Measurements from ENCODE around the gene TTL.
"Not testable (repeated sequence)": the region's sequence is repeated elsewhere in the genome, so short reads cannot be mapped to it uniquely, and the experiment has no call there.

Gene TTL

GRCh38 chr2:112524276-112524675 lies 42.3 kb downstream of the TTL start:
- not testable (repeated sequence) for DNase-seq

DNA sequence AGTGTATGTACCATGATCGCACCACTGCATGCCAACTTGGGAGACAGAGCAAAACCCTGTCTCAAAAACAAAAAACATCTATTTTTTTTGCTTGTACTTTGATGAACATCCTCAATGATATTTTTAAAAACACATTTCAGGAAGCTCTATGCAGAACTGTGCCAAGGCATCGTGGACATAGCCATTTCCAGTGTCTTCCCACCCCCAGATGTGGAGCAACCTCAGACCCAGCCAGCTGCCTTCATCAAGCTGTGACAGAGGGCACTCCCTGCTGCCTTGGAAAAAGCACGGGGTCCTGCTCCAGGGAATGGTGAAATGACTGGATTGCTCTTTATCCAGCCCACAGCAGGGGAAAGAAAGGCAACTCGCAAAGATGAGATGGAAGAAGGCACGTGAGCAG lies 46.6 kb downstream of the TTL start:
- no peak for DNase-seq

DNA sequence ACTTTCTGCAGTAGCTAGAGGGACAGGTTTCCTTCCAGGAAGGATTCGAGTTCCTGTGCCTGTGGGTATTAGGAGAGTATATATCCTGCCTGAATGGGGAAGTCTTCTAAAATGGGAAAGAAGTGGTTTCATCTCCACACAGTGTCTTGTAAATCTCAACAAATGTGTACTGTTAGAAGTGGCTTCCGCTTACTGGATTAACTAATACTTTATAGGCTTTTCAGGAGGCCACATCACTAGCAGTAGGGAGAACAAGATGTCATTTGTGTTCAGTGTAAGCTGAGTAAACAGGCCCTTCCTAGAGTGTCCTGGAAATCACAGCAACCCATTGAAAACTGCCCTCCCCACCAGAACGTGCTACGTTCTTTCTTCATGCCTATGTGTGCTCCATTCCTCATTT lies 47.8 kb downstream of the TTL start:
- no peak for DNase-seq

DNA sequence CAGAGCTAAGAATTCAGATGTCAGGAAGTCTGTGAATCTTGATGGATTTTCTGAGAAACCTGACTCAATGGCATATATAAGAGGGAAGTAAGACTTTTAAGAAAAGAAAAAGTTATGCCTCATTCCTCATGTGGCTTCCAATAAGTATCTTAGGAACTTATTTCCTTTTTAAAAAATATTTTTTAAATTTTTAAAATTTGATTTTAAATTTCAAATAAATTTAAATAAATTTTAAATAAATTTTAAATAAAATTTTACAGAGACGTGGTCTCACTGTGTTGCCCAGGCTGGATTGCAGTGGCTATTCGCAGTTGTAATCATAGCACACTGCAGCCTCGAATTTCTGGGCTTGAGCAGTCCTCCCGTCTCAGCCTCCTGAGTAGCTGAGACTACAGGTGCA lies 48.8 kb downstream of the TTL start:
- no peak for DNase-seq

GRCh38 chr2:112534826-112535225 lies 52.9 kb downstream of the TTL start:
- no peak for DNase-seq

DNA sequence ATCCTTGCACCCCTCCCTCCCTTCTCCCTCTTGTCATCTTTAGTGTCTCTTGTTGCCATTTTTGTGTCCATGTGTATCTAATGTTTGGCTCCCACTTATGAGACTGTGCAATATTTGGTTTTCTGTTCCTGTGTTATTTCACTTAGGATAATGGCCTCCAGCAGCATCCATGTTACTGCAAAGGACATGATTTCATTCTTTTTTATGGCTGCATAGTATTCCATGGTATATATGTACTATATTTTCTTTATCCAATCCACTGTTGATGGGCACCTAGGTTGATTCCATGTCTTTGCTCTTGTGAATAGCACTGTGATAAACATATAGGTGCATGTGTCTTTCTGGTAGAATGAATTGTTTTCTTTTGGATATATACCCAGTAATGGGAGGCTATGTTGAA lies 54.7 kb downstream of the TTL start:
- DNase-seq, result not testable (repeated sequence)

GRCh38 chr2:112539306-112539705 lies 57.4 kb downstream of the TTL start:
- no peak for DNase-seq

DNA sequence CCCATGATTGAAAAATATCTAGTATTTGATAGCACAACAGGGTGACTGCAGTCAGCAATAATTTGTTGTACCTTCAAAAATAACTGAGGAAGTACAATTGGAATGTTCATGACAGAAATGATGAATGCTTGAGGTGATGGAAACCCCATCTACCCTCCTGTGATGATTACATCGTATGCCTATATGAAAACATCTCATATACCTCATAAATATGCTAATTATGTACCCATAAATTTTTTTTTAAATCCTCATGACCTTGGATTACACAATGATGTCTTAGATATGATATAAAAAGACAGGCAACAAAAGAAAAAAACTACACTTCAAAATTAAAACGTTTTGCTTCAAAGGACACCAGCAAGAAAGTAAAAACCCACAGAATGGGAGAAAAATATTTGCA lies 59.0 kb downstream of the TTL start:
- DNase-seq, result no peak

DNA sequence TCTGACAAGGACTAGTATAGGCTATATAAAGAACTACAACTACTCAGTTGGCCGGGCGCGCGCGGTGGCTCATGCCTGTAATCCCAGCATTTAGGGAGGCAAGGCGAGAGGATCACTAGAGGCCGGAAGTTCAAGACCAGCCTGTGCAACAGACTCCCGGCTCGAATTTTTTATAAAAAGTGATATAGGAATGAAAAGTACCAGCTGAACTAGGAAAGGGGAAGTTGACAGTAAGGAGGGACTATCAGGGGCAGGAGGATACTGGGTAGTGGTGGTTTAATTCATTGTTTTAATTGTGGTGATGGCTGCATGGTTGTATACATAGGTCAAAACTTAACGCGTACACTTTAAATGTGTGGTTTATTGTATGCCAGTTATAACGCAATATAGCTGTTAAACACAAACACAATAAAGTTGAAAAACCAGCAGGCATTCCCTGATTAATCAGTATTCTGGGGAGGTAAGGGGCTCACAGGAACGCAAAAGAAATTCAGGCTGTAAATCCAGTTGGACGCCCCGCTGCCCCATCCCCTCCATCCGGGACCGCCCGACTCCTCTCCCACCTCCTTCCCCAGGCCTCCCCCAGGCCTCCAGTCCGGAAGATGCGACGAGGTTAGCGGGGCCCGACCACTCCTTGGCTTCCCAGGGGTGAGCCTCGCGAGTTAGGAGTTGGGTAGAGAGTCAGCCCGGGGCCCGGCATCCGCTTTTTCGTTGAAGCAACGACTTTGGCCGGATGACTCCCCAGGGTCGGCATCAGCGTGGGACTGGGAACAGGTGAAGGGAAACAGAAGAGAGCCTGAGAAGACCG lies 59.6 kb downstream of the TTL start:
- DNase-seq, result no peak

DNA sequence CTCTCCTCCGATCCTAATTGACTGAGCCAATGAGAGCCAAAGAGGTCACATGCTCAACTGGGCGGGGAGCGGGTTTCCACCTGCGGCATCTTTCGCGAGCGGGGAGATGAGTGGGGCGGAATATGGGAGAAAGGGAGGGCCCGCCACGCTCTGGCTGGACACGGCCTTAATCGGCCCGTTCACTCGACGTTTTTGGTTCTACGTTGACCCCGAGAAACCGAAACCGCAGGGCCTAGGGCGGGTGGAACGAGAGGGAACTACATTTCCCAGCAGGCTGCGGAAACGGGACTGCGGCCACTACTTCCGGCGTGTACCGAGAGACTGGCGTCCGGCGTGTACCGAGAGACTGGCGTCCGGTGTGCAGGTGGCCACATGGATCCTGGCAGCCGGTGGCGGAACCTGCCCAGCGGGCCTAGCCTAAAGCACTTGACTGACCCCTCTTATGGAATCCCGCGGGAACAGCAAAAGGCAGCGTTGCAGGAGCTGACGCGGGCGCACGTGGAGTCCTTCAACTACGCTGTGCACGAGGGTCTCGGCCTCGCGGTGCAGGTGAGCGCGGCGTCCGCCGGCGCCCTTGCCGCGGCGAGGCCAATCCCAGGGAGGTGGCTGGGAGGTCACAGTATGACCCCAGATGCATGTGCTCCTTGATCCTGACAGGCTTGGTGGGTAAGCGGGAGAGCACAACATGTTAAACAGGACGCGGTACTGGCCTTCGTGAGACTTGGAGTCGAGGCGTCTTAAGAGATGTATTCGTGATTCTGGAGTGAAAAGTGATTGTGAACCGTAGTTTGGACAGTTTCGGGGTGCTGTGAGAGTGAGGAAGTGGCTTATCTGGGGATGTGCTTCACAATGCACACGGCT lies 60.4 kb downstream of the TTL start, which contains the start of gene POLR1B:
TSS of gene POLR1B (plus strand) at position 343 of the 861 bp plus-strand sequence. CDS start at position 373, 30 bp downstream.
- peak; percentile 87 for DNase-seq

DNA sequence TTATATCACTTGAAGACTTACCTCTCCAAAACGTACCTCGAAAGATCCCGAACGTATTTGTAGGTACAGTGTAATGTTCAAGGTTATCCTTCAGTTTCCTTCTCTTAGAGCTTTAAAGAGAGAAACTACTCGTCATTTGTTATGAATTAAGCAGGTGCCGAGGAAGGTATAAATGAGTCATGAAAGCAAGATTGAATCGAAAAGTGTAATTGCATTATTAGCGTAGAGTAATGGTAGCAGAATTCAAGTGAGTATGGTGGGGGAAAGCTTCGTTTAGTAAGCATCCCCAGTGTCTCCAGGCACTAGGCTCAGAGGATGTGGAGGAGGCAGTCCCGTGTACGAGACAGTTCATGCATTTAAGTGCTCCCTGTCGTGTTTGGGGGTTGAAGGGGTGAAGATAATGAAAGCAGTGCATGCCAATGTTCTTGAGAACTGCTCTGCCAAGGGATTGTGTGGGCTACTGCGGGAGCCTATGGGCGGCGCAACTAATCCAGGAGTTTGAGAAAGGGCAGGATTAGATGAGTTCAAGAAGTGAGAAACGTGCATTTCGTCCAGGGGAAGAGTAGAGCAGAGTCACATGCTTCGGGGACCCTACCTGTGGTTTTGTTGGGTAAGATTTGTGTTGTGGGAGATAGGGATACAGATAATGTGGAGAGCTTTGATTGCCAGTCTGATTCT lies 61.2 kb downstream of the TTL start:
- peak; percentile 28 for DNase-seq

DNA sequence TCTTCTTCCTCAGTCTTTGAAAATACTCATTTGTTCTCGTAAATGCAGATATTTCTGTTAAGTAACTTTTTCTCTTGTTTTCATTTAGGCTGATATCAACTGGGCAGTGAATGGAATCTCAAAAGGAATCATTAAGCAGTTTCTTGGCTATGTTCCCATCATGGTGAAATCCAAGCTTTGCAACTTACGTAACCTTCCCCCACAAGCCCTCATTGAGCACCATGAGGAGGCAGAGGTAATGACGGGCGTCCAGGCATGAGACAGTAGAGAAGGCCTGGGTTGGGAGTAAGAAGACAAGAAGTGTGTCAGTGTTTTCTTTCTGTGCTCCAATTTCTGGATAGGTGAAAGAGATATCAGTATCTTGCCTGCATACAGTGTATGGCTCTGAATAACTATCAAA lies 65.4 kb downstream of the TTL start:
- no peak for DNase-seq

DNA sequence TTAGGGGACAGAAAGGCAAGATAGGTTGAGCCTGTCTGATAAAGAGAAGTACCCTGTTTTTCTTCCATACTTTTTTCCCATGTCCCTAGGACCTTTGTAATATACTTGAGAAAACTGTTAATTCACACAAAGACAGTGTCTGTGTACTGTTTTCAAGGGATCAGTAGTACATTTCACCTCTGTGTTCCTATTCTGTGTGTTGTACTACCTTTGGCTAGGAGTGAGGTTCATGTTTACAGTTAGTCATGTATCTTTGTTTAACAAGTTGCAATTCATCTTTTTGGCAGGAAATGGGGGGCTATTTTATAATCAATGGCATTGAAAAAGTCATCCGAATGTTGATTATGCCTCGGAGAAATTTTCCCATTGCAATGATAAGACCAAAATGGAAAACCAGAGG lies 67.0 kb downstream of the TTL start:
- DNase-seq, result no peak

- DNase-seq, result peak; percentile 47
Measured at GRCh38 chr2:112566104-112566503, 84.1 kb downstream of the TTL start.

DNA sequence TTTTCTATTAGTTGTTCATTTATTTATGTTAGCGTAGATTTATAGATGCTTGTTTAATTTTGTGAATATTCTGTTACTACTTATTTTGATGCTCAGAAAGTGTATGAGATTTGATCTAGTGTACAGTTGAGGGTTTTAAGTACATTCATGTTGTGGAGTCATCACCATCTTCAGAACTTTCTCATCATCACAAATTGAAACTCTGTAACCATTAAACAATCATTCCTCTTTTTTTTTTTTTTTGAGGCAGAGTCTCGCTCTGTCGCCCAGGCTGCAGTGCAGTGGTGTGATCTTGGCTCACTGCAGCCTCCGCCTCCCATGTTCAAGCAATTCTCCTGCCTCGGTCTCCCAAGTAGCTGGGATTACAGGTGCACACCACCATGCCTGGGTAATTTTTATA lies 84.6 kb downstream of the TTL start:
- DNase-seq, result not testable (repeated sequence)

- no peak for DNase-seq
Measured at GRCh38 chr2:112572005-112572404, 90.0 kb downstream of the TTL start.

DNA sequence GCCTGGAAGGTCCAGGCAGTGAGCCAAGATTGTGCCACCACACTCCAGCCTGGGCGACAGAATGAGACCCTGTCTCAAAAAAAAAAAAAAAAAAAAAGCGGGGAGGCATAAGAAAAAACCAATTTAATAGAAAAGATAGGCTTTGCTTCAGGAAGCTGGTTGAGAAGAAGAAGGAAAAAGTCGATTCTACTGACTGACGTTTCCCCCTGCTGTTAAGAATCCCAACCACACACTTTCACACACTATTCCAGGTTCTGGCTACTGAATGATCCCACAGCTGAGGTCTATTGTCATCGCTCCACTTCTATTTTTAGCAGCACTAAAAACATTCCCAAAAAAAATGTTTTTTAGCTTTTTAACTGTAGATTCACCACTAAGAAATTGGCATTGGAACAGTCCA lies 95.8 kb downstream of the TTL start:
- no peak for DNase-seq

DNA sequence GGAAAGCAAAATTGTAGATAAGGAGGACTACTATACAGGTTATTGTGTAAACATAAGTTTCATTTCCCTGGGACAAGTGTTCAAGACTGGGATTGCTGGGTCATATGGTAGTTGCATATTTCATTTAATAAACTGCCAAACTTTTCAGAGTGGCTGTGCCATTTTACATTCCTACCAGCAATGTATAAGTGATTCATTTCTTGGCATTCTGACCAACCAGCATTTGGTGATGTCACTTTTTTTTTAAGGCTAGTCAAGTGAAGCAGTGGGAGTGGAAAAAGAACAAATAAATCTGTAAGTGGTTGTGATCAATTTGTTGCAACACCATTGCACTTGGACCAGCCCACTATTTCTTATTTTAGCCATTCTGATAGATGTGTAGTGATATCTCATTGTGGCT lies 97.3 kb downstream of the TTL start:
- no peak for DNase-seq

DNA sequence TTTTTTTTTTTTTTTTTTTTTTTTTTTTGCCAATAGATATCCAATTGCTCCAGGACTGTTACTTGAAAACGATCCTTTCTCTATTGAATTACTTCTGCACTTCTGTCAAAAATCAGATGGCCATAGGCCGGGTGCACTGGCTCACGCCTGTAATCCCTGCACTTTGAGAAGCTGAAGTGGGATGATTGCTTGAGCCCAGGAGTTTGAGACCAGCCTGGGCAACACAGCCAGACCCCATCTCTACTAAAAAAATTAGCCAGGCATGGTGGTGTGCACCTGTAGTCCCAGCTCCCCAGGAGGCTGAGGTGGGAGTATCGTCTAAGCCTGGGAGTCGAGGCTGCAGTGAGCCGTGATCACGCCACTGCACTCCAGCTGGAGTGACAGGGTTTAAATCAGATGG lies 98.1 kb downstream of the TTL start:
- DNase-seq, result no peak

DNA sequence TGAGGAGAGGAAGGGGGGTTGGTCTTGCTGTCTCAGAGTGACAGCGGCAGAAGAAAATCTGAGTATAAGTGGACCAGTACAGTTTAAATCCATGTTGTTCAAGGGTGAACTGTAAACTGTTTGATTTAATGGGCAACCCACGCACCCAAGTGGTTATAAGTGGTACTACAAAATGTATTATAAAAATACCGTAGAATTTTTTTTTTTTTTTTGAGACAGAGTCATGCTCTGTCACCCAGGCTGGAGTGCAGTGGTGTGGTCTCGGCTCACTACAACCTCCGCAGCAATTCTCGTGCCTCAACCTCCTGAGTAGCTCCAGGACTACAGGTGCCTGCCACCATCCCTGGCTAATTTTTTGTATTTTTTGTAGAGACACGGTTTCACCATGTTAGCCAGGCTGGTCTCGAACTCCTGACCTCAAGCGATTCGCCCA lies 100.4 kb downstream of the TTL start:
- peak; percentile 70 for DNase-seq

DNA sequence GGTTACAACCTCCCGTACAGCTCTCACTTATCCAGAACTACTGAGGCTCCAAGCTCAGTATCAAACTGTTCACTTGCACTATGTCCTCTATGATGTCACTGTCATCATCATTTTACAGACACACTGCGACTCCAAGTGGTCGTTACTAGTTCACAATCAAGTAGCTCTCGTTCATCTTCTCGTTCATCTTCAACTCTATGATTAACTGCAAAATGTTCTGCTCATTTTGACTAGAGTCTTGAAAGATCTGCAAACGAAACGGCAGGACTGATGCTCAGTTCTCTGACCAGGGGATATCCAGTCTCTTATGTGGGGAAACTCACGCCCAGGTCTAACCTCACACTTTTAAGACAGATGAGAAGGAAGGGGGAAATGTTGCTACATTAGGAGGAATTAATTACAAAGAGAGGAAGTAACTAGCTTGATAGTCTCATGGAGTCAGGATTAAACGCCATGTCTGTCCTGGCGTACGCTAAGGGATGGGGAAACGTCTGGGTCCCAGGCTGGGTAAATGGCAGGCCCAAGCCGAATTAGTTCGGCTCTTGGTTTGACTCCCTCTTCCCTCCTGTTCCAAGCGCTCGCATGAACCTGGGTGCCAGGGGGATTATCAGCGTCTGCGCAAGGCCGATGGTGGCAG lies 101.7 kb downstream of the TTL start:
- peak; percentile 6 for DNase-seq

GRCh38 chr2:112584134-112584890 lies 102.4 kb downstream of the TTL start, which contains the start of gene CHCHD5:
Gene CHCHD5, plus strand, starts transcription at chr2:112584609. Its CDS starts 39 bp downstream, at chr2:112584648.
- peak; percentile 98 for DNase-seq
